Loucy (cell line): ENCODE measurements around the gene GPR107.

Experiments used
- CTCF ChIP-seq: fragments of 200-600 bp; sonication (generic); conservative IDR thresholded peaks from 2 replicates; pipeline ENCODE4 v1.5.1; 2014; ENCODE audit warnings: mild to moderate bottlenecking, antibody characterized with exemption, low read length
- EZH2phosphoT487 ChIP-seq: fragments of 200-600 bp; IDR thresholded peaks from 2 replicates; pipeline ENCODE4 v1.6.1; 2018; ENCODE audit warnings: antibody characterized with exemption, mild to moderate bottlenecking, moderate library complexity, borderline replicate concordance

GRCh38 chr9:130155647-130156046 is 101.9 kb downstream of the GPR107 start:
- TF ChIP-seq CTCF (no peak), EZH2phosphoT487 (no peak)
